Gastrocnemius medialis (tissue), 4 donors: ENCODE results near the gene CHCHD10. TPM values are rescaled to one million over a fixed set of nuclear protein-coding genes. Genes with fewer than 3 reads are reported as not detected.

Source experiments
- ATAC-seq, 2 donors: fragments of 150-250 bp; one replicate each; pipeline ENCODE4 v1.9.1; 2016
- DNase-seq, 2 donors: peaks; one replicate each; pipeline ENCODE4 v3.0.0-alpha.2; 2019
- H3K27ac ChIP-seq, 4 donors: fragments of 200-600 bp; sonication (generic); 1 replicate in 1 of 4; 2 replicates in 3 of 4; pipeline ENCODE4 v1.5.1; 2016 to 2018; ENCODE audit warnings: mild to moderate bottlenecking in 2 of 4, moderate library complexity in 1 of 4
- H3K27me3 ChIP-seq, 3 donors: fragments of 200-600 bp; sonication (generic) in 2 of 3; 1 replicate in 1 of 3; 2 replicates in 2 of 3; pipeline versions ENCODE4 v1.5.1 to v1.6.0; 2016 to 2019; ENCODE audit warnings: mild to moderate bottlenecking in 1 of 3, moderate library complexity in 1 of 3
- H3K36me3 ChIP-seq, 2 donors: fragments of 200-600 bp; sonication (generic) in 1 of 2; one replicate each; pipeline ENCODE4 v1.5.1; 2017 to 2018
- H3K4me1 ChIP-seq, 2 donors: fragments of 200-600 bp; sonication (generic) in 1 of 2; one replicate each; pipeline ENCODE4 v1.5.1; 2016 to 2017; ENCODE audit warnings: mild to moderate bottlenecking in 2 of 2
- H3K4me3 ChIP-seq, 4 donors: fragments of 200-600 bp; sonication (generic) in 3 of 4; 1 replicate in 1 of 4; 2 replicates in 3 of 4; pipeline ENCODE4 v1.5.1; 2016 to 2019; ENCODE audit warnings: mild to moderate bottlenecking in 2 of 4
- H3K9me3 ChIP-seq, 3 donors: fragments of 200-600 bp; sonication (generic) in 2 of 3; 1 replicate in 1 of 3; 2 replicates in 2 of 3; pipeline ENCODE4 v1.5.1; 2016 to 2019
- POLR2A ChIP-seq, 2 donors: fragments of 450-650 bp; IDR thresholded peaks; one replicate each; pipeline ENCODE4 v1.6.1; 2017; ENCODE audit warnings: antibody characterized with exemption in 2 of 2, mild to moderate bottlenecking in 2 of 2, moderate library complexity in 2 of 2
- in situ Hi-C, 4 donors: fragments of 200-750 bp; cut with MboI; loops; one replicate each; pipeline versions ENCODE4 v1.15.0 to v1.8.0; 2017; ENCODE audit warnings: low sequenced_read_pairs in 4 of 4
- intact Hi-C: fragments of 100-400 bp; cut with DNase I; formaldehyde crosslinking; loops from one replicate; pipeline ENCODE4 v1.15.1; 2023; ENCODE audit warnings: low total_unique reads
- total RNA-seq, 4 donors: library from RNA; depleted of rRNA; stranded (reverse); fragments of >200 nt; gene quantifications; one replicate each; pipeline versions ENCODE4 v1.1.0 to v1.2.3, GENCODE V29; 2016
- TF ChIP-seq, protein P1 (sequence below), 5 experiments: fragments of 450-650 bp in 3 of 5; fragments of 200-600 bp in 2 of 5; sonication (generic) in 2 of 5; IDR thresholded peaks in 4 of 5; conservative IDR thresholded peaks in 1 of 5; 1 replicate in 4 of 5; 2 replicates in 1 of 5; pipeline ENCODE4 v1.5.1; 2016 to 2019; ENCODE audit warnings: antibody characterized with exemption in 5 of 5, mild to moderate bottlenecking in 3 of 5, moderate library complexity in 3 of 5

CHCHD10 gene
- total RNA-seq, 4 donors from 2014 or later: 157 to 290 (median 181) TPM

DNA sequence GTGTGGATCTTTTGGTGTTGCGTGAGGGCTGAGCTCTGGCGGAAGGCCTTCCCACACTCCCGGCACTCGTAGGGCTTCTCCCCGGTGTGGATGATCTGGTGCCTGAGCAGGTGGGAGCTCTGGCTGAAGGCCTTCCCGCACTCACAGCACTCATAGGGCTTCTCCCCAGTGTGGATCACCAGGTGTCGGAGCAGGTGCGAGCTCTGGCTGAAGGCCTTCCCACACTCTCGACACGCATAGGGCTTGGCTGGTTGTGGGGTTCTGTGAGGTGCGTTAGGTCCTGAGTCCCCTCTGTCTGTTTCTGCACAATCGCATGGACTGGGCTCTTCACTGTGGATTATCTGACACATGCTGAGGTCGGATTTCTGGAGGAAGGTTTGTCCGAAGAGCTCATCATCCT is 23.3 kb downstream of the CHCHD10 start:
- TF ChIP-seq, protein P1, sequence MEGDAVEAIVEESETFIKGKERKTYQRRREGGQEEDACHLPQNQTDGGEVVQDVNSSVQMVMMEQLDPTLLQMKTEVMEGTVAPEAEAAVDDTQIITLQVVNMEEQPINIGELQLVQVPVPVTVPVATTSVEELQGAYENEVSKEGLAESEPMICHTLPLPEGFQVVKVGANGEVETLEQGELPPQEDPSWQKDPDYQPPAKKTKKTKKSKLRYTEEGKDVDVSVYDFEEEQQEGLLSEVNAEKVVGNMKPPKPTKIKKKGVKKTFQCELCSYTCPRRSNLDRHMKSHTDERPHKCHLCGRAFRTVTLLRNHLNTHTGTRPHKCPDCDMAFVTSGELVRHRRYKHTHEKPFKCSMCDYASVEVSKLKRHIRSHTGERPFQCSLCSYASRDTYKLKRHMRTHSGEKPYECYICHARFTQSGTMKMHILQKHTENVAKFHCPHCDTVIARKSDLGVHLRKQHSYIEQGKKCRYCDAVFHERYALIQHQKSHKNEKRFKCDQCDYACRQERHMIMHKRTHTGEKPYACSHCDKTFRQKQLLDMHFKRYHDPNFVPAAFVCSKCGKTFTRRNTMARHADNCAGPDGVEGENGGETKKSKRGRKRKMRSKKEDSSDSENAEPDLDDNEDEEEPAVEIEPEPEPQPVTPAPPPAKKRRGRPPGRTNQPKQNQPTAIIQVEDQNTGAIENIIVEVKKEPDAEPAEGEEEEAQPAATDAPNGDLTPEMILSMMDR (IDR thresholded peaks at IDR 0.05 in 4 of 5, conservative IDR thresholded peaks at IDR 0.05 in 1 of 5): no peak
- TF ChIP-seq POLR2A (IDR thresholded peaks at IDR 0.05): no peak
- DNase-seq (no peak), ATAC-seq (no peak)
- Histone ChIP-seq H3K4me1 (peaks cover 18 to 23% of the 10 kb centered on the region in 2 donors), H3K36me3 (peaks cover 0 to 22% of the 10 kb centered on the region in 2 donors), H3K9me3 (no peaks in the 10 kb centered on the region), H3K4me3 (no peak overlapping the region), H3K27ac (peak overlapping the region; percentile 79 to 96 (median 86)), H3K27me3 (no peaks in the 10 kb centered on the region)
- intact Hi-C loops (no loop called here), in situ Hi-C loops (no loop called here)

- Histone ChIP-seq H3K4me1 (peaks cover 18 to 23% of the 10 kb centered on the region in 2 donors), H3K27ac (peak overlapping the region; percentile 79 to 96 (median 86)), H3K9me3 (no peaks in the 10 kb centered on the region), H3K36me3 (peaks cover 0 to 22% of the 10 kb centered on the region in 2 donors), H3K4me3 (no peak overlapping the region), H3K27me3 (no peaks in the 10 kb centered on the region)
- TF ChIP-seq, protein P1 (IDR thresholded peaks at IDR 0.05 in 4 of 5, conservative IDR thresholded peaks at IDR 0.05 in 1 of 5): no peak
- no peak for TF ChIP-seq POLR2A (IDR thresholded peaks at IDR 0.05)
- ATAC-seq: no peak
- intact Hi-C loops: no loop called here
- in situ Hi-C loops: no loop called here
- DNase-seq: no peak
Observed at GRCh38 chr22:23744001-23744400, 23.8 kb downstream of the CHCHD10 start.

DNA sequence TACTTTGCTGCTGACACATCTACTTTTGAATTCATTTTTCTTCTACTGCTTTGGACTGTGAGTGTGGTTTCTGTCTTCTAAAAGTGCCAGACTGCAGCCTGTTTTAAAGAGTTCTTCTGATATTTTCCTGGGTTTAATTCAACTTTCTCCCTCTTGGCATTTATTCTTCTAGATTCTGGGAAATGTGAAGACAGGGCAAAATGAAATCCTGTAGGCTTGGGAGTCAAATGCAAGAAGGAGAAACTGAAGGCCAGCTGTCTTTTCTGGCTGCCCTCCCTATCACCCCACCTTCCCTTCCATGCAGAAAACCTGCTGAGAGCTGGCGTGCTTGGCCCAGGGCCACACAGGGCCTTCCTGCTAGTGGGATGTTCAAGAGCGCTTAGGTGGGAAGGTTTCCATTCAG is 24.5 kb downstream of the CHCHD10 start:
- Histone ChIP-seq H3K9me3 (no peaks in the 10 kb centered on the region), H3K4me1 (peaks cover 18 to 23% of the 10 kb centered on the region in 2 donors), H3K27me3 (no peaks in the 10 kb centered on the region), H3K4me3 (peak overlapping the region in 1 of 4 donors; percentile 22), H3K27ac (peak overlapping the region; percentile 79 to 96 (median 86)), H3K36me3 (peaks cover 0 to 22% of the 10 kb centered on the region in 2 donors)
- peak; percentile 43 to 66 for ATAC-seq
- intact Hi-C loops: loop anchor here (2.0 kb wide), 2 partner anchors 59 to 85 kb away; no protein-coding TSS in a partner anchor
- TF ChIP-seq, protein P1 (IDR thresholded peaks at IDR 0.05 in 4 of 5, conservative IDR thresholded peaks at IDR 0.05 in 1 of 5): no peak
- no peak for TF ChIP-seq POLR2A (IDR thresholded peaks at IDR 0.05)
- peak; percentile 61 to 93 for DNase-seq
- in situ Hi-C loops: no loop called here

DNA sequence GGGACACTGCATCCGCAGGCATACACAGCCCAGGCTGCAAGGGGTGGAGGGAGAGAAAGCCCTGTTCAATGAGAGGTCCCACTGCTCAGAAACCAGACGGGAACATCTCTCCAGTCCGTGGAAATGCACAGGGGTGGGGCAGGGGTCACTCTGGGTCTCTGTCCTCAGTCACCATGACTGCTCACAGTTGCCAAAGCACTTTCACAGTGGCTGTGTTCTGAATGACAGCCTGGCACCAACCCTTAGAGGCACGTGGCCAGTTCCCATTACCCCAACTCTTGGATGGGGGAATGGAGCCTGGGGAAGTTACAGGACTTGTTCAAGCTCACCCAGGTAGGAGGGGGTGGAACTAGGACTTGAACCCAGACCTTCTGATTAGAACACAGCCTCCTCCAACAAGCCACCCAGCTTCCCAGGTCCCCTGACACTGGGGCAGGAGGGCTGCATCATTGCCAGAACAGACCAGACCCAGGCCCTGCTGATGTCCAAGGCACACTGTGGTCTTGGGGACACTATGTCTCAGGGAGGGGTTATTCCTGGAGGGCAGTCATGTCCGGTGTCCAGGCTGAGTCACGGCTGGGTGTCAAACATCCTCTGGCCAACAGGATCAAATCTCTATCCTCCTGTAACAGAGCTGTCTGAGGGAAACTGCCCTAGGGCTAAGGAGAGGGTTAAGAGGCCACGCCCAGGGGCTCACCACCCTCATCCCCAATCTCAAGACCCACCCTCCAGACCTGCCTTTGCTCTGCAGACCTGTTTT is 25.1 kb downstream of the CHCHD10 start:
- in situ Hi-C loops: no loop called here

More for the DNA sequence above, 25.1 kb downstream of the CHCHD10 start:
- Histone ChIP-seq H3K4me1 (peaks cover 18 to 23% of the 10 kb centered on the region in 2 donors), H3K4me3 (peak overlapping the region in 1 of 4 donors; percentile 22), H3K27ac (peak overlapping the region; percentile 79 to 96 (median 86)), H3K36me3 (peaks cover 0 to 22% of the 10 kb centered on the region in 2 donors), H3K27me3 (no peaks in the 10 kb centered on the region), H3K9me3 (no peaks in the 10 kb centered on the region)
- intact Hi-C loops: loop anchor here (2.0 kb wide), 2 partner anchors 58 to 86 kb away; no protein-coding TSS in a partner anchor
- TF ChIP-seq, protein P1 (IDR thresholded peaks at IDR 0.05 in 4 of 5, conservative IDR thresholded peaks at IDR 0.05 in 1 of 5): no peak
- TF ChIP-seq POLR2A (IDR thresholded peaks at IDR 0.05): peak; percentile 25 to 46
- peak; percentile 94 to 96 for DNase-seq
- peak; percentile 86 to 94 for ATAC-seq
